Measurements from ENCODE around the gene RXFP2.

DNA sequence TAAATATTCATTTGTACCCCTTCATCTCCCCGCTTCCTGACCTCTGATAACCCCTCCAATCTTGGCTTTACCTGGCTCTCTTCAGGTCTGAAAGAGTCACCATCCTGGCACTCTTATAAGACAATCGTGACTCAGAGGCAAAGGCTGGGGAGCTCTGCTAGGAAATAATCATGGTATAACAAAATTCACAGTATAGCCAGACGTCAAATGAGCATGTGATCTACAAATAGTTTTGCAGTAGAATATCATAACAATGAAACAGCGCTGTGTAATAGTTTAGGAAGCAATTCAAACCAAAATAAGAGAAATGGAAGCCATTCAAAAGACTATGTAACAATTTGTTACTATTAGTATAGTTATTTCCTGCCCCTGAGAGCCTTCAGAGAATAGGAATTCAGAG lies 34.2 kb downstream of the RXFP2 start:
- TF ChIP-seq, protein P1, sequence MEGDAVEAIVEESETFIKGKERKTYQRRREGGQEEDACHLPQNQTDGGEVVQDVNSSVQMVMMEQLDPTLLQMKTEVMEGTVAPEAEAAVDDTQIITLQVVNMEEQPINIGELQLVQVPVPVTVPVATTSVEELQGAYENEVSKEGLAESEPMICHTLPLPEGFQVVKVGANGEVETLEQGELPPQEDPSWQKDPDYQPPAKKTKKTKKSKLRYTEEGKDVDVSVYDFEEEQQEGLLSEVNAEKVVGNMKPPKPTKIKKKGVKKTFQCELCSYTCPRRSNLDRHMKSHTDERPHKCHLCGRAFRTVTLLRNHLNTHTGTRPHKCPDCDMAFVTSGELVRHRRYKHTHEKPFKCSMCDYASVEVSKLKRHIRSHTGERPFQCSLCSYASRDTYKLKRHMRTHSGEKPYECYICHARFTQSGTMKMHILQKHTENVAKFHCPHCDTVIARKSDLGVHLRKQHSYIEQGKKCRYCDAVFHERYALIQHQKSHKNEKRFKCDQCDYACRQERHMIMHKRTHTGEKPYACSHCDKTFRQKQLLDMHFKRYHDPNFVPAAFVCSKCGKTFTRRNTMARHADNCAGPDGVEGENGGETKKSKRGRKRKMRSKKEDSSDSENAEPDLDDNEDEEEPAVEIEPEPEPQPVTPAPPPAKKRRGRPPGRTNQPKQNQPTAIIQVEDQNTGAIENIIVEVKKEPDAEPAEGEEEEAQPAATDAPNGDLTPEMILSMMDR (IDR thresholded peaks at IDR 0.05; ENCODE audit: borderline replicate concordance, extremely low read depth, low read length, poor library complexity, severe bottlenecking) = no peak
- no peak for TF ChIP-seq EZH2 (IDR thresholded peaks at IDR 0.05; ENCODE audit: borderline replicate concordance, low read depth, low read length, severe bottlenecking)

All from DND-41 (cell line).